ENCODE measurements around the gene KAT2B. TPM values are rescaled to one million over a fixed set of nuclear protein-coding genes. Genes with fewer than 3 reads are reported as not detected.
A peak's percentile ranks its signal among the peaks of the same experiment; 100 is the strongest.

Gene KAT2B
- polyA plus RNA-seq, 1 of the 3 experiments (the other 2 are of a cell fraction) = 2.1 TPM

DNA sequence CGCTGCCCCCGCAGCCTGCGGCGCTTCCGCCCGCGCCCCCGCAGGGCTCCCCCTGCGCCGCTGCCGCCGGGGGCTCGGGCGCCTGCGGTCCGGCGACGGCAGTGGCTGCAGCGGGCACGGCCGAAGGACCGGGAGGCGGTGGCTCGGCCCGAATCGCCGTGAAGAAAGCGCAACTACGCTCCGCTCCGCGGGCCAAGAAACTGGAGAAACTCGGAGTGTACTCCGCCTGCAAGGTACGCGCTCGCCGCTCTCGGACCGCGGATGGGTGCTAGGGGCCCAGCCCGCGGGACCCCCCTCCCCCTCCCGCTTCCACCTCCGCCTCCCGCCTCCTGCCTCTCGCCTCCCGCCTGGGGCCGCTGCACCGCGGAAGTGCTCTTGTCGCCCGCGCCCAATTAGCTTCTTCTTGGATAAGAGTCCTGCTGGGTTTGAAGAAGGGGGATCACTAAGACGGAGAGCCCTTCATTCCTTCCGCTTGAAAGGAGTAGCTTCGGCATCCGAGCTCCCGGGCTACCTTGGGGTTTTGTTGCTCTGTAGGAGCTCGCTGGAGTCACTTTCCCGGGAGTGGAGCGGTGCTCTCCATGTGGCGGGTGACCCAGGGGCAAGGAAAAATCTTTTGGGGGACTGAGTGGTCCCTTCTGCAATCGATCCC, 426 bp downstream of the KAT2B start (continued):
- TF ChIP-seq, protein P1, sequence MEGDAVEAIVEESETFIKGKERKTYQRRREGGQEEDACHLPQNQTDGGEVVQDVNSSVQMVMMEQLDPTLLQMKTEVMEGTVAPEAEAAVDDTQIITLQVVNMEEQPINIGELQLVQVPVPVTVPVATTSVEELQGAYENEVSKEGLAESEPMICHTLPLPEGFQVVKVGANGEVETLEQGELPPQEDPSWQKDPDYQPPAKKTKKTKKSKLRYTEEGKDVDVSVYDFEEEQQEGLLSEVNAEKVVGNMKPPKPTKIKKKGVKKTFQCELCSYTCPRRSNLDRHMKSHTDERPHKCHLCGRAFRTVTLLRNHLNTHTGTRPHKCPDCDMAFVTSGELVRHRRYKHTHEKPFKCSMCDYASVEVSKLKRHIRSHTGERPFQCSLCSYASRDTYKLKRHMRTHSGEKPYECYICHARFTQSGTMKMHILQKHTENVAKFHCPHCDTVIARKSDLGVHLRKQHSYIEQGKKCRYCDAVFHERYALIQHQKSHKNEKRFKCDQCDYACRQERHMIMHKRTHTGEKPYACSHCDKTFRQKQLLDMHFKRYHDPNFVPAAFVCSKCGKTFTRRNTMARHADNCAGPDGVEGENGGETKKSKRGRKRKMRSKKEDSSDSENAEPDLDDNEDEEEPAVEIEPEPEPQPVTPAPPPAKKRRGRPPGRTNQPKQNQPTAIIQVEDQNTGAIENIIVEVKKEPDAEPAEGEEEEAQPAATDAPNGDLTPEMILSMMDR (IDR thresholded peaks at IDR 0.05) = peak; percentile 35
- no peak for TF ChIP-seq POLR2AphosphoS5 (IDR thresholded peaks at IDR 0.05; ENCODE audit: low read depth, low read length)
- TF ChIP-seq RFX5 (IDR thresholded peaks at IDR 0.05; ENCODE audit: low read length) = no peak

DNA sequence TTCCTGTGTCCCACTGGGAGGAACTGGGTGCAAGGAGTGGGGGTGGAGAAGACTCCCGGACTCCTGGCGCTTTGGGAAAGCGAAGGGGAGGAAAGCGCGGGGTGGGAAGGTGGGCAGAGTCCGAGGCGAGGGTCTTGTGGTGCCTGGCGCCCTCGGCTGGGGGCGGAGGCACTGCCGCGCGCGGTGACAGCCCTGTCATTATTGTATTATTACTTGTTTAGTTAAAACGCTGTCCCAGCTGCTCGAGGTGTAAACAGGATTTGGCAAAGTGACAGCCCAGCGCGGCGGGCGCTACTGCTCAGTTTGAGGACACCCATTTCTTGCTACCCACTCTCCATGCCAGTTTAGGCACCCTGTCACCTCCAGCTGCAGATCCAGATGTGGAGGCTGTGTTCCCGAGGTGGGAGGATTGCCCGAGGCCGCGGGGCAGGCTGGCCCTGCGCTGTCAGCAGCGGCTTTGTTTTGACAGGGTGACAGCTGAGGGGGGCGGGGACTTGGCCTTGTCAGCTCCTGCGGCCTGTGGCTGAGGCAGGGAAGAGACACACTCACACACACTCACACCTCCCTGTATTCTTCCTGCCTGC, 1.0 kb downstream of the KAT2B start:
- Histone ChIP-seq H3K4me1 (ENCODE audit: control insufficient read depth in 1 of 2, insufficient read depth in 2 of 2, low read depth in 1 of 2, low read length in 1 of 2) (peaks cover 5 to 21% of the 10 kb centered on the region in 2 experiments; a peak in 2 of 4 replicates), H3K4me2 (peak overlapping the region; percentile 78), H3F3A (replicated peaks; ENCODE audit: insufficient read depth) (peaks cover 11% of the 10 kb centered on the region), H3K9me2 (no peaks in the 10 kb centered on the region), H2AFZ (ENCODE audit: low read depth) (peak overlapping the region; percentile 52), H3K9ac (peak overlapping the region; percentile 27; the same call in 1 of the 2 replicates), H3K9me3 (no peaks in the 10 kb centered on the region), H3K79me2 (ENCODE audit: insufficient read depth) (no peaks in the 10 kb centered on the region), H3K27ac (ENCODE audit: low read depth in 2 of 2, low read length in 1 of 2) (no peak overlapping the region; a peak in 1 of 4 replicates), H4K20me1 (ENCODE audit: insufficient read depth) (peaks cover 5% of the 10 kb centered on the region; the same call in 1 of the 2 replicates), H3K36me3 (replicated peaks in 1 of 2; ENCODE audit: control insufficient read depth in 1 of 2, insufficient read depth in 2 of 2, low read length in 1 of 2) (no peaks in the 10 kb centered on the region), H3K27me3 (ENCODE audit: insufficient read depth) (no peaks in the 10 kb centered on the region), H3K4me3 (ENCODE audit: low read depth in 2 of 2, low read length in 1 of 2) (peak overlapping the region; percentile 66 to 77)
- 9% methylated on average over 12 of the region's 28 CpGs for WGBS (ENCODE audit: low lambda C conversion rate)
- POLR2A ChIA-PET = interaction anchor here (0.8 kb wide), 1 partner anchor 11 kb away, joined by 3 read pairs; no protein-coding TSS in a partner anchor
- CTCF ChIA-PET = interaction anchor here (0.6 to 1.8 kb wide), 8 partner anchors 9 to 1901 kb away, joined by 3 to 4 read pairs (median 3); no protein-coding TSS in a partner anchor
- peak; percentile 80 for DNase-seq
- TF ChIP-seq NFIC (IDR thresholded peaks at IDR 0.05; ENCODE audit: borderline replicate concordance) (no peak), NRF1 (IDR thresholded peaks at IDR 0.05; ENCODE audit: low read depth, low read length) (no peak), FOSL2 (IDR thresholded peaks at IDR 0.05; ENCODE audit: borderline replicate concordance, low read depth) (no peak), CHD2 (IDR thresholded peaks at IDR 0.05; ENCODE audit: low read length, partially characterized antibody) (peak; percentile 28), MXI1 (IDR thresholded peaks at IDR 0.05; ENCODE audit: low read depth, low read length) (peak; percentile 96), EP300 (IDR thresholded peaks at IDR 0.05; ENCODE audit: borderline replicate concordance in 1 of 2, low read depth in 1 of 2, low read length in 1 of 2) (peak in 1 of 2 experiments; percentile 39; a peak in 1 of 4 replicates), RXRA (IDR thresholded peaks at IDR 0.05; ENCODE audit: borderline replicate concordance, low read depth) (no peak), JUND (IDR thresholded peaks at IDR 0.05) (no peak), SMC3 (IDR thresholded peaks at IDR 0.05; ENCODE audit: low read depth, low read length) (no peak)
- TF ChIP-seq, protein P2, sequence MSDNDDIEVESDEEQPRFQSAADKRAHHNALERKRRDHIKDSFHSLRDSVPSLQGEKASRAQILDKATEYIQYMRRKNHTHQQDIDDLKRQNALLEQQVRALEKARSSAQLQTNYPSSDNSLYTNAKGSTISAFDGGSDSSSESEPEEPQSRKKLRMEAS (IDR thresholded peaks at IDR 0.05; ENCODE audit: low read depth) = no peak
- TF ChIP-seq, protein P3, sequence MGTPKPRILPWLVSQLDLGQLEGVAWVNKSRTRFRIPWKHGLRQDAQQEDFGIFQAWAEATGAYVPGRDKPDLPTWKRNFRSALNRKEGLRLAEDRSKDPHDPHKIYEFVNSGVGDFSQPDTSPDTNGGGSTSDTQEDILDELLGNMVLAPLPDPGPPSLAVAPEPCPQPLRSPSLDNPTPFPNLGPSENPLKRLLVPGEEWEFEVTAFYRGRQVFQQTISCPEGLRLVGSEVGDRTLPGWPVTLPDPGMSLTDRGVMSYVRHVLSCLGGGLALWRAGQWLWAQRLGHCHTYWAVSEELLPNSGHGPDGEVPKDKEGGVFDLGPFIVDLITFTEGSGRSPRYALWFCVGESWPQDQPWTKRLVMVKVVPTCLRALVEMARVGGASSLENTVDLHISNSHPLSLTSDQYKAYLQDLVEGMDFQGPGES (IDR thresholded peaks at IDR 0.05; ENCODE audit: low read depth, low read length) = no peak
- TF ChIP-seq, protein P4, sequence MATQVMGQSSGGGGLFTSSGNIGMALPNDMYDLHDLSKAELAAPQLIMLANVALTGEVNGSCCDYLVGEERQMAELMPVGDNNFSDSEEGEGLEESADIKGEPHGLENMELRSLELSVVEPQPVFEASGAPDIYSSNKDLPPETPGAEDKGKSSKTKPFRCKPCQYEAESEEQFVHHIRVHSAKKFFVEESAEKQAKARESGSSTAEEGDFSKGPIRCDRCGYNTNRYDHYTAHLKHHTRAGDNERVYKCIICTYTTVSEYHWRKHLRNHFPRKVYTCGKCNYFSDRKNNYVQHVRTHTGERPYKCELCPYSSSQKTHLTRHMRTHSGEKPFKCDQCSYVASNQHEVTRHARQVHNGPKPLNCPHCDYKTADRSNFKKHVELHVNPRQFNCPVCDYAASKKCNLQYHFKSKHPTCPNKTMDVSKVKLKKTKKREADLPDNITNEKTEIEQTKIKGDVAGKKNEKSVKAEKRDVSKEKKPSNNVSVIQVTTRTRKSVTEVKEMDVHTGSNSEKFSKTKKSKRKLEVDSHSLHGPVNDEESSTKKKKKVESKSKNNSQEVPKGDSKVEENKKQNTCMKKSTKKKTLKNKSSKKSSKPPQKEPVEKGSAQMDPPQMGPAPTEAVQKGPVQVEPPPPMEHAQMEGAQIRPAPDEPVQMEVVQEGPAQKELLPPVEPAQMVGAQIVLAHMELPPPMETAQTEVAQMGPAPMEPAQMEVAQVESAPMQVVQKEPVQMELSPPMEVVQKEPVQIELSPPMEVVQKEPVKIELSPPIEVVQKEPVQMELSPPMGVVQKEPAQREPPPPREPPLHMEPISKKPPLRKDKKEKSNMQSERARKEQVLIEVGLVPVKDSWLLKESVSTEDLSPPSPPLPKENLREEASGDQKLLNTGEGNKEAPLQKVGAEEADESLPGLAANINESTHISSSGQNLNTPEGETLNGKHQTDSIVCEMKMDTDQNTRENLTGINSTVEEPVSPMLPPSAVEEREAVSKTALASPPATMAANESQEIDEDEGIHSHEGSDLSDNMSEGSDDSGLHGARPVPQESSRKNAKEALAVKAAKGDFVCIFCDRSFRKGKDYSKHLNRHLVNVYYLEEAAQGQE (IDR thresholded peaks at IDR 0.05; ENCODE audit: low read depth, low read length) = no peak
- TF ChIP-seq, protein P5, sequence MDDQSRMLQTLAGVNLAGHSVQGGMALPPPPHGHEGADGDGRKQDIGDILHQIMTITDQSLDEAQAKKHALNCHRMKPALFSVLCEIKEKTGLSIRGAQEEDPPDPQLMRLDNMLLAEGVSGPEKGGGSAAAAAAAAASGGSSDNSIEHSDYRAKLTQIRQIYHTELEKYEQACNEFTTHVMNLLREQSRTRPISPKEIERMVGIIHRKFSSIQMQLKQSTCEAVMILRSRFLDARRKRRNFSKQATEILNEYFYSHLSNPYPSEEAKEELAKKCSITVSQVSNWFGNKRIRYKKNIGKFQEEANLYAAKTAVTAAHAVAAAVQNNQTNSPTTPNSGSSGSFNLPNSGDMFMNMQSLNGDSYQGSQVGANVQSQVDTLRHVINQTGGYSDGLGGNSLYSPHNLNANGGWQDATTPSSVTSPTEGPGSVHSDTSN (IDR thresholded peaks at IDR 0.05) = peak; percentile 62
- TF ChIP-seq, protein P6, sequence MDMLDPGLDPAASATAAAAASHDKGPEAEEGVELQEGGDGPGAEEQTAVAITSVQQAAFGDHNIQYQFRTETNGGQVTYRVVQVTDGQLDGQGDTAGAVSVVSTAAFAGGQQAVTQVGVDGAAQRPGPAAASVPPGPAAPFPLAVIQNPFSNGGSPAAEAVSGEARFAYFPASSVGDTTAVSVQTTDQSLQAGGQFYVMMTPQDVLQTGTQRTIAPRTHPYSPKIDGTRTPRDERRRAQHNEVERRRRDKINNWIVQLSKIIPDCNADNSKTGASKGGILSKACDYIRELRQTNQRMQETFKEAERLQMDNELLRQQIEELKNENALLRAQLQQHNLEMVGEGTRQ (IDR thresholded peaks at IDR 0.05; ENCODE audit: borderline replicate concordance, low read depth, low read length) = no peak
- TF ChIP-seq, protein P7, sequence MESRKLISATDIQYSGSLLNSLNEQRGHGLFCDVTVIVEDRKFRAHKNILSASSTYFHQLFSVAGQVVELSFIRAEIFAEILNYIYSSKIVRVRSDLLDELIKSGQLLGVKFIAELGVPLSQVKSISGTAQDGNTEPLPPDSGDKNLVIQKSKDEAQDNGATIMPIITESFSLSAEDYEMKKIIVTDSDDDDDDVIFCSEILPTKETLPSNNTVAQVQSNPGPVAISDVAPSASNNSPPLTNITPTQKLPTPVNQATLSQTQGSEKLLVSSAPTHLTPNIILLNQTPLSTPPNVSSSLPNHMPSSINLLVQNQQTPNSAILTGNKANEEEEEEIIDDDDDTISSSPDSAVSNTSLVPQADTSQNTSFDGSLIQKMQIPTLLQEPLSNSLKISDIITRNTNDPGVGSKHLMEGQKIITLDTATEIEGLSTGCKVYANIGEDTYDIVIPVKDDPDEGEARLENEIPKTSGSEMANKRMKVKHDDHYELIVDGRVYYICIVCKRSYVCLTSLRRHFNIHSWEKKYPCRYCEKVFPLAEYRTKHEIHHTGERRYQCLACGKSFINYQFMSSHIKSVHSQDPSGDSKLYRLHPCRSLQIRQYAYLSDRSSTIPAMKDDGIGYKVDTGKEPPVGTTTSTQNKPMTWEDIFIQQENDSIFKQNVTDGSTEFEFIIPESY (IDR thresholded peaks at IDR 0.05; ENCODE audit: borderline replicate concordance, low read depth) = no peak

Measured in SK-N-SH (cell line).